HCT116 (cell line): ENCODE results near the gene SLC6A17. TPM values are rescaled to one million over a fixed set of nuclear protein-coding genes. Genes with fewer than 3 reads are reported as not detected.
A peak's percentile ranks its signal among the peaks of the same experiment; 100 is the strongest.

Experiments
- ATAC-seq: fragments of 200-7000 bp; cut with Tn5 transposase; 2 replicates; pipeline ENCODE4 v1.9.1; 2020; ENCODE audit warnings: mild to moderate bottlenecking, moderate library complexity
- BruUV-seq: library from RNA; stranded (reverse); fragments of 400-500 nt; replicated peaks from 2 replicates; lab custom pipeline; 2021; lab: Mats Ljungman, UMichigan
- CTCF ChIA-PET: fragments of 300-600 bp; sonication (Branson Sonifier 250); formaldehyde crosslinking; loops from one replicate; lab custom pipeline; 2021; ENCODE audit warnings: antibody characterized with exemption; lab: Charles Lee
- POLR2A ChIA-PET: fragments of 300-600, 350-600 bp; sonication (Branson Sonifier 250); formaldehyde crosslinking; loops from one replicate; lab custom pipeline; 2021; ENCODE audit warnings: antibody characterized with exemption; lab: Charles Lee
- RAD21 ChIA-PET, 2 experiments: fragments of 300-600 bp; sonication (Branson Sonifier 250); formaldehyde crosslinking; loops; one replicate each; lab custom pipeline; 2023; ENCODE audit warnings: low total read pairs in 2 of 2; ENCODE audit not compliant: uncharacterized antibody in 2 of 2, unreplicated experiment in 2 of 2, low non-redundant PET in 1 of 2; lab: Charles Lee
- DNase-seq: peaks from one replicate; pipeline ENCODE4 v3.0.0-alpha.2; 2010; ENCODE audit warnings: low read depth, low spot score
- H2AFZ ChIP-seq: fragments of 200-600 bp; shearing (Covaris generic), sonication (generic); 2 replicates; pipeline ENCODE4 v1.6.1; 2017; ENCODE audit warnings: low read depth, mixed run types, mixed read lengths, antibody characterized with exemption, low read length; ENCODE audit not compliant: poor library complexity, severe bottlenecking
- H3K27ac ChIP-seq: 2 replicates; pipeline ENCODE4 v1.5.1; 2012; ENCODE audit warnings: low read depth, low read length
- H3K27me3 ChIP-seq: fragments of 200-600 bp; sonication (generic); 2 replicates; pipeline ENCODE4 v1.6.1; 2016; ENCODE audit warnings: mixed run types, low read length, mixed read lengths; ENCODE audit not compliant: insufficient read depth
- H3K36me3 ChIP-seq, 2 experiments: fragments of 200-500 bp in 1 of 2; fragments of 200-600 bp in 1 of 2; sonication (Bioruptor generic) in 1 of 2; sonication (generic) in 1 of 2; 2 replicates each; pipeline versions ENCODE4 v1.5.1 to v1.6.1; 2014 to 2016; ENCODE audit warnings: low read length in 2 of 2, inconsistent platforms in 1 of 2, mixed read lengths in 1 of 2, mixed run types in 1 of 2; ENCODE audit not compliant: insufficient read depth in 2 of 2, control insufficient read depth in 1 of 2
- H3K4me1 ChIP-seq, 2 experiments: fragments of 200-600 bp in 1 of 2; sonication (generic) in 1 of 2; 2 replicates each; pipeline versions ENCODE4 v1.5.1 to v1.6.1; 2012 to 2017; ENCODE audit warnings: low read length in 2 of 2, inconsistent platforms in 1 of 2, mild to moderate bottlenecking in 1 of 2, mixed read lengths in 1 of 2, mixed run types in 1 of 2, moderate library complexity in 1 of 2; ENCODE audit not compliant: insufficient read depth in 2 of 2, control insufficient read depth in 1 of 2
- H3K4me2 ChIP-seq: fragments of 200-600 bp; sonication (generic); 2 replicates; pipeline ENCODE4 v1.6.1; 2017; ENCODE audit warnings: mixed run types, low read length, mixed read lengths
- H3K4me3 ChIP-seq, 2 experiments: fragments of 200-600 bp in 1 of 2; sonication (generic) in 1 of 2; replicated peaks in 1 of 2; 2 replicates each; pipeline ENCODE4 v1.5.1; 2011 to 2016; ENCODE audit warnings: low read length in 2 of 2, control low read depth in 1 of 2, low read depth in 1 of 2, mild to moderate bottlenecking in 1 of 2, mixed read lengths in 1 of 2, mixed run types in 1 of 2
- H3K79me2 ChIP-seq: fragments of 200-600 bp; sonication (generic); 2 replicates; pipeline ENCODE4 v1.6.1; 2017; ENCODE audit warnings: mild to moderate bottlenecking, mixed run types, low read length, moderate library complexity, mixed read lengths; ENCODE audit not compliant: insufficient read depth
- H3K9ac ChIP-seq: fragments of 200-600 bp; sonication (generic); 2 replicates; pipeline ENCODE4 v1.6.1; 2016; ENCODE audit warnings: low read length, mixed read lengths
- H3K9me2 ChIP-seq: fragments of 200-600 bp; sonication (generic), shearing (Covaris generic); 2 replicates; pipeline ENCODE4 v1.6.1; 2017; ENCODE audit warnings: mixed run types, mild to moderate bottlenecking, moderate library complexity; ENCODE audit not compliant: insufficient read depth
- H3K9me3 ChIP-seq, 2 experiments: fragments of 200-500 bp in 1 of 2; fragments of 200-600 bp in 1 of 2; sonication (Bioruptor generic) in 1 of 2; sonication (generic) in 1 of 2; 2 replicates each; pipeline ENCODE4 v1.6.1; 2014 to 2017; ENCODE audit warnings: low read length in 2 of 2, mixed read lengths in 2 of 2, inconsistent platforms in 1 of 2, low read depth in 1 of 2, mild to moderate bottlenecking in 1 of 2, mixed run types in 1 of 2, moderate library complexity in 1 of 2; ENCODE audit not compliant: control insufficient read depth in 1 of 2, insufficient read depth in 1 of 2
- H4K20me1 ChIP-seq: fragments of 200-600 bp; sonication (generic), shearing (Covaris generic); 2 replicates; pipeline ENCODE4 v1.6.1; 2017; ENCODE audit warnings: mixed run types, mild to moderate bottlenecking, moderate library complexity; ENCODE audit not compliant: insufficient read depth
- ATF3 ChIP-seq: IDR thresholded peaks from 2 replicates; pipeline ENCODE4 v1.6.1; 2012
- CTCF ChIP-seq, 3 experiments: fragments of 200-600 bp in 1 of 3; sonication (generic) in 1 of 3; IDR thresholded peaks in 2 of 3; conservative IDR thresholded peaks in 1 of 3; 2 replicates each; pipeline ENCODE4 v1.5.1; 2012 to 2017; ENCODE audit warnings: low read depth in 2 of 3, low read length in 2 of 3, antibody characterized with exemption in 1 of 3, borderline replicate concordance in 1 of 3, control low read depth in 1 of 3, mild to moderate bottlenecking in 1 of 3, mixed read lengths in 1 of 3, mixed run types in 1 of 3, moderate library complexity in 1 of 3; ENCODE audit not compliant: insufficient read depth in 1 of 3
- EGR1 ChIP-seq: IDR thresholded peaks from 2 replicates; pipeline ENCODE4 v1.6.1; 2012; ENCODE audit warnings: low read depth
- EZH2phosphoT487 ChIP-seq: fragments of 200-600 bp; IDR thresholded peaks from 2 replicates; pipeline ENCODE4 v1.6.1; 2018; ENCODE audit warnings: antibody characterized with exemption, borderline replicate concordance
- FOSL1 ChIP-seq: IDR thresholded peaks from 2 replicates; pipeline ENCODE4 v1.6.1; 2012; ENCODE audit warnings: low read depth
- POLR2A ChIP-seq: IDR thresholded peaks from 2 replicates; pipeline ENCODE4 v1.7.0; 2011; ENCODE audit warnings: borderline replicate concordance; ENCODE audit not compliant: insufficient read depth, insufficient read length; ENCODE audit errors: extremely low read depth
- SIN3A ChIP-seq: IDR thresholded peaks from 2 replicates; pipeline ENCODE4 v1.6.1; 2012; ENCODE audit warnings: low read depth
- TCF7L2 ChIP-seq: IDR thresholded peaks from 2 replicates; pipeline ENCODE4 v1.7.0; 2011; ENCODE audit warnings: borderline replicate concordance, inconsistent platforms; ENCODE audit not compliant: insufficient read depth, insufficient read length; ENCODE audit errors: extremely low read depth
- YY1 ChIP-seq: IDR thresholded peaks from 2 replicates; pipeline ENCODE4 v1.6.1; 2011; ENCODE audit warnings: low read length, low read depth, moderate library complexity, mild to moderate bottlenecking; ENCODE audit not compliant: insufficient replicate concordance; ENCODE audit errors: extremely low read depth
- ZBTB33 ChIP-seq: IDR thresholded peaks from 2 replicates; pipeline ENCODE4 v1.6.1; 2011; ENCODE audit warnings: mild to moderate bottlenecking, low read length, moderate library complexity; ENCODE audit not compliant: insufficient replicate concordance; ENCODE audit errors: extremely low read depth
- ZFX ChIP-seq: fragments of 450-650 bp; IDR thresholded peaks from 2 replicates; pipeline ENCODE4 v1.6.1; 2017
- ZNF274 ChIP-seq: fragments of 200-500 bp; sonication (Bioruptor generic); IDR thresholded peaks from 2 replicates; pipeline ENCODE4 v1.6.1; 2014; ENCODE audit warnings: mild to moderate bottlenecking, low read depth, low read length, inconsistent platforms
- intact Hi-C: fragments of 100-400 bp; cut with micrococcal nuclease; formaldehyde crosslinking; loops from 2 replicates; pipeline ENCODE4 v1.10.0; 2022
- total RNA-seq: library from RNA; stranded (reverse); gene quantifications from one replicate; pipeline ENCODE4 v1.2.1, GENCODE V29; 2021; ENCODE audit not compliant: unreplicated experiment

SLC6A17 gene
- total RNA-seq, 1 experiment from 2014 or later: 10.5 TPM

GRCh38 chr1:110208916-110209645, 58.8 kb downstream of the SLC6A17 start:
- Histone ChIP-seq H3K4me2 (peak overlapping the region; percentile 99), H3K27ac (peak overlapping the region; percentile 7; the same call in 1 of the 2 replicates), H3K36me3 (no peaks in the 10 kb centered on the region), H3K27me3 (no peaks in the 10 kb centered on the region), H2AFZ (no peak overlapping the region), H3K9me2 (no peaks in the 10 kb centered on the region), H3K9me3 (no peaks in the 10 kb centered on the region)
- intact Hi-C loops: no loop called here
- ChIA-PET CTCF (interaction anchor here (0.6 to 5.3 kb wide), 10 partner anchors 12 to 287 kb away, joined by 3 to 206 read pairs (median 7); no protein-coding TSS in a partner anchor), RAD21 (interaction anchor here (1.2 to 4.8 kb wide), 6 partner anchors 101 to 287 kb away, joined by 4 to 62 read pairs (median 26); no protein-coding TSS in a partner anchor), POLR2A (interaction anchor here (0.7 to 2.8 kb wide), 3 partner anchors 103 to 403 kb away, joined by 3 to 18 read pairs (median 4); no protein-coding TSS in a partner anchor)
- BruUV-seq: no TSS peak
- no peak for ATAC-seq
- no peak for TF ChIP-seq EZH2phosphoT487
- no peak for TF ChIP-seq FOSL1
- TF ChIP-seq EGR1: no peak
- TF ChIP-seq CTCF (IDR thresholded peaks at IDR 0.05 in 2 of 3, conservative IDR thresholded peaks at IDR 0.05 in 1 of 3; ENCODE audit: borderline replicate concordance in 1 of 3, insufficient read depth in 1 of 3, low read depth in 2 of 3, low read length in 2 of 3): no peak
- TF ChIP-seq SIN3A: no peak
- TF ChIP-seq TCF7L2: no peak
- TF ChIP-seq ZFX: no peak
- TF ChIP-seq ATF3: no peak
- no peak for TF ChIP-seq ZNF274
- no peak for TF ChIP-seq ZBTB33
- no peak for TF ChIP-seq YY1
- TF ChIP-seq POLR2A: no peak
- TF ChIP-seq, all 23 proteins: peak for 0
- H3K9ac ChIP-seq: peak overlapping the region; percentile 81; the same call in 1 of the 2 replicates
- peaks cover 2% of the 10 kb centered on the region; the same call in 1 of the 2 replicates for H3K79me2 ChIP-seq
- H3K4me1 ChIP-seq: peaks cover 0 to 23% of the 10 kb centered on the region in 2 experiments; a peak in 2 of 4 replicates
- peak overlapping the region in 1 of 2 experiments; percentile 74; a peak in 1 of 4 replicates for H3K4me3 ChIP-seq
- H4K20me1 ChIP-seq: no peaks in the 10 kb centered on the region
- no peak for DNase-seq
